Astrocyte (in vitro differentiated cells and primary cell): ENCODE results near the gene TAPBP.

Experiments used
- EZH2 ChIP-seq: IDR thresholded peaks from 2 replicates; pipeline ENCODE4 v1.6.1; 2012; ENCODE audit warnings: mild to moderate bottlenecking, low read length, inconsistent platforms; ENCODE audit not compliant: insufficient read depth
- TF ChIP-seq, protein P1 (sequence below): IDR thresholded peaks from 2 replicates; pipeline ENCODE4 v1.5.1; 2011; ENCODE audit warnings: low read depth, mild to moderate bottlenecking, inconsistent platforms, low read length, moderate library complexity; ENCODE audit not compliant: insufficient read depth

DNA sequence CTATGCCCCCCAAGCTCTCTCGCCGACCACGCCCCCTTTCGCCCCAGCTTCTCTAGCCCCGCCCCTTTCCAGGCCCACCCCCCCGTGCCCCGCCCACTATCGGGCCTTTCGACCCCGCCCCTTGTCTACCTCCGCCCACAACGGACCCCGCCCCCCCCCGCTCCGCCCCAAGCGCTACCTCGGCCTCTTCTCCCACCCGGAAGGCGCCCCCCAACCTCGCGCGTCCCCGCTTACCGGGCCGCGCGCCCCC is 3.5 kb upstream of the TAPBP start:
- TF ChIP-seq, protein P1, sequence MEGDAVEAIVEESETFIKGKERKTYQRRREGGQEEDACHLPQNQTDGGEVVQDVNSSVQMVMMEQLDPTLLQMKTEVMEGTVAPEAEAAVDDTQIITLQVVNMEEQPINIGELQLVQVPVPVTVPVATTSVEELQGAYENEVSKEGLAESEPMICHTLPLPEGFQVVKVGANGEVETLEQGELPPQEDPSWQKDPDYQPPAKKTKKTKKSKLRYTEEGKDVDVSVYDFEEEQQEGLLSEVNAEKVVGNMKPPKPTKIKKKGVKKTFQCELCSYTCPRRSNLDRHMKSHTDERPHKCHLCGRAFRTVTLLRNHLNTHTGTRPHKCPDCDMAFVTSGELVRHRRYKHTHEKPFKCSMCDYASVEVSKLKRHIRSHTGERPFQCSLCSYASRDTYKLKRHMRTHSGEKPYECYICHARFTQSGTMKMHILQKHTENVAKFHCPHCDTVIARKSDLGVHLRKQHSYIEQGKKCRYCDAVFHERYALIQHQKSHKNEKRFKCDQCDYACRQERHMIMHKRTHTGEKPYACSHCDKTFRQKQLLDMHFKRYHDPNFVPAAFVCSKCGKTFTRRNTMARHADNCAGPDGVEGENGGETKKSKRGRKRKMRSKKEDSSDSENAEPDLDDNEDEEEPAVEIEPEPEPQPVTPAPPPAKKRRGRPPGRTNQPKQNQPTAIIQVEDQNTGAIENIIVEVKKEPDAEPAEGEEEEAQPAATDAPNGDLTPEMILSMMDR: no peak
- TF ChIP-seq EZH2: no peak
